NAMALWA (cell line): Measurements from ENCODE around the gene RBMS3.
A peak's percentile ranks its signal among the peaks of the same experiment; 100 is the strongest.
"Not testable (repeated sequence)": the region's sequence is repeated elsewhere in the genome, so short reads cannot be mapped to it uniquely, and the experiment has no call there.

Experiments
- DNase-seq: peaks from one replicate; pipeline ENCODE4 v3.0.0-alpha.2; 2015; ENCODE audit warnings: low spot score

RBMS3 gene

DNA sequence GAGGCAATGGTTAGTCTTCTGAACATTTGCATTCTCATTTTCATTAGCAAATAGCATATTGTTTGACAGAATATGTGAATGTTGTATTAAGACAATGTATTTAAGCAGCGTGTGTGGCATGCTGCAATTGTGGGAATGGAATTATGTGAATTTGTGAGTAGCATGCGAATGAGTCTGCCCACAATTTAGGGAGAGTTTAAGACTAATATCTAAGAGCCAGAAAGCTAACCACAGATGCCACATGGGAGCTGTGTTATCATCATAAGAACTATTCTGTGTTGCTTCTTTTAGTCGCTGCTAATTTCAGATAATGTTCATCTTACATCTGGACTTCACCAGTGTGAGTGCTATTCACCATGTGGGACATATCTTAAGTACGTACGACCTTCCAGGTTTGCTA is 494.5 kb downstream of the RBMS3 start:
- no peak for DNase-seq

DNA sequence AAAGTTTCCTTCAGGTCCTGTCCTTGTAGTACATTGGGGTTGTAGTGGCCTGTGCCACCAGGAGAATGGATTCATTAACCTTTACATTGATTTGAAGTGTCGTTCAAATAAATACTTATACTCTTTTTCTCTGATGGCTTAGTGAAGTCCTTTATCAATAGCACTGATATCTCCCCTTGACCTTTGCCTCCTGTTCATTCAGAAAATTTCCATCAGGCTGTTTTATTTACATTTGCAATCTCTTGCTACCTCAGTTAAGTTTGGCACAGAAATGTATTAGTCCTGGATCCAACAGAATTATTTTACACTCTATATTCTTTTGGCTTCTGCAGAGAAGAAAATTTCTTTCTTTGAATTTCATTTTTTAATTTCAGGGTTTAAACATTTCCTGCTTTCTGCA is 497.0 kb downstream of the RBMS3 start:
- DNase-seq, result no peak

DNA sequence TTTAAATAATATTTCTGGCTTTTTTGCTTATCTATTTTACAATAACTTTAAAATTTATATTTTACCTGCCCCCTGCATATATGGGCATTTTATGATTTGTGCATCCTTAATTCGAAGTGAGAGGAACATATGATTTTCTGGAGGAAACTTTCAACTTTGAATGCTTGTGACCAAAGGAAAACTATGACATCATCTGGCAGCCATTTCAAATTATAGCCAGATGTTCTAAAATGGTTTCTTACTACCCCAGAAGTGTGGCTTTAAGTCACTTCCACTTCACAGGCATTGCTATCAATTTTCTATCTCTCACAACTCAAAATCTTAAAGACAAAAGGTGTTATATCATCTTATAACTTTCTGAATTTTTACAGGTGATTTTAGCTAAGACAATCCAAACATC is 508.8 kb downstream of the RBMS3 start:
- DNase-seq, result no peak

DNA sequence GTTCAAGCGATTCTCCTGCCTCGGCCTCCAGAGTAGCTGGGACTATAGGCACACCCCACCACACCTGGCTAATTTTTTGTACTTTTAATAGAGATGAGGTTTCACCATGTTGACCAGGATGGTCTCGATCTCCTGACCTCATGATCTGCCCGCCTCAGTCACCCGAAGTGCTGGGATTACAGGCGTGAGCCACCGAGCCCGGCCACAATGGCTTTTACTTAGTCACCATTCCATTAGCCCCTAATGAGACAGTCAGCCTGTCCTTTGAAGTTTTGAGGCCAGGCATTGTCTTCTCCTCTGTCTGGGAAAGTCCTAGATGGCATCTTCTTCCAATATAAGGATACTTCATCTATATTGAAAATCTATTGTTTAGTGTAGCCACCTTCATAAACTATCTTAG is 515.9 kb downstream of the RBMS3 start:
- DNase-seq, result no peak

DNA sequence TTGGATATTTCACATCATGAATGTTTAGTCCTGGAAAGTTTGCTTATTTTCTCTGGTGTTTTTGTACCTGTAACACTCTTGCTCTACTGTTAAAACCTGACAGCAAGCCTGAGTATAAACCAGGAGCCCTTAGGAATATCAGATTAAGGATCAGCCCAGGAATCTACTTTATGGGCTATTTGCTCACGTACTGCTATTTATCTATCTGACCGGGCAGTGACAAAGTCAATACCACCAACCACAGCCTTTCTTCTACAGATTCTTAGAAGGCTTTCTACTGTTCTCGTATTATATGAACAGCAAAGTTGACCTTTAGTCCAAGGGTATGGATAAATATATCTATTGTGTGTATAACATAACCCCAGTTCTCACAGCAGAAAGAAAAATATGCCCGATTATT is 521.2 kb downstream of the RBMS3 start:
- no peak for DNase-seq

DNA sequence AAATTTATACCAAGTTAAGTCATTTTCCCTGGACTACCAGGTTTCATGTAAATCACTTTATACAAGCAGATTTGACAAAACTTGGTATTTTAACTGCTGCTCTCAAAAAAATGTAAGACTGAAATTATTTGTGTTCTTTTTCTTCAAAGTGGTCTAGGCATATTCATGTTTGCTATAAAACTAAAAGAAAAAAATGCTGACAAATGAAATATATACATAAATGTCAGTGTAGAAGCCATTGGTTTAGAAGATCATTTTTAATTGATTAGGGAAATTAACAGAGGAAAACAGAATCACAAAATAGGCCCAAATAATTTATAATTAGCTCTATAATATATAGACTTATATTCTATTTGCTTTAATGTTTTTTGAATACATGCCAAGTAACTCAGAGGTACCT is 523.2 kb downstream of the RBMS3 start:
- DNase-seq, result no peak

DNA sequence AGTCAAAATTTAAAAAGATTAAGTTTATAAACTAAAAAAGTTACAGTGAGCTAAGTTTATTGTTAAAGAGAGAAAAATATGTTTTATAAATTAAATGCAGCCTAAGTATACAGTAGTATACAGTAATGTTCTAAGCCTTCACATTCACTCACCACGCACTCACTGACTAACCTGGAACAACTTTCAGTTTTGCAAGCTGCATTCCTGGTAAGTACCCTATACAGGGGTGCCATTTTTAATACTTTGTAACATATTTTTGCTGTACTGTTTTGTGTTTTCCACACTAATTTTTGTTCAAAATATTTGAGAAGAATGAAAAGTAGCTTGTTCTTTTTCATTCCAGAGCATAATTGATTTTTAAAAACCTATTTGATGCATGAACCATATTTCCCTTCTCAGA is 524.9 kb downstream of the RBMS3 start:
- no peak for DNase-seq

DNA sequence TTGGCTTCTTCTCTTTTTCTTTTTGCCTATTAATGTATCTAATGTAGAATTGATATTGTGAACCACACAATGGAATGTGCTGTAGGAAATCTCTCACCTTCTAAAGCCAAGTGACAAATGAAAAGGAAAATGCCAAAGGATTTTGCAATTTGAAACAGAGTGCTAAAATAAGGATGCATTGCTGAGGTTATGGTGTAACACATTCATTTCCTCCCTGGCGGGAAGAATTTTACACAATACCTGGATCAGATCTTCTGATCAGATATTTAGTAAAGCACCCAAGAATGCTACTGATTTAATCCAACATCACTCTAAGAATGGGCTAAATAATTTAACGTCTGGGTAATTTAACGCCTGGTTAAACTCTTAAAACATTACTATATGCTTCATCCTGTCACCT is 527.5 kb downstream of the RBMS3 start:
- not testable (repeated sequence) for DNase-seq

DNA sequence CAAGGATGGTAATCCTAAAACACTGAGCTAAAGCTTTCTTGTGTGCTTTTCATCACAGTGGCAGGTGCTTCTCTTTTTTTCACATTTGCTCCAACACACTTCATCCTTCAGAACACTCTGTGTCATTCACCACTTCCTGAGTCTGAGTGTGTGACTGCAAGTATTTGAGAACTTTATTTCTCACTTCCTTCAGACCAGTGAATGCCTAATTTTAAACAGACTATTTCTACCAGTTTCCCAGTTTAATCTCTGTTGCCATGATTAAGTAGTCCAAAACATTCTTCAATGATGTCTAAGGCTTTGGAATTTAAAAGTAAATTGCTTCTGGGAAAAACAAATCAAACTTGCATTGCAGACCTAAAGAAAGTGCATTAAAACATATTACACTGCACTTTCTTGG is 541.2 kb downstream of the RBMS3 start:
- peak; percentile 10 for DNase-seq

DNA sequence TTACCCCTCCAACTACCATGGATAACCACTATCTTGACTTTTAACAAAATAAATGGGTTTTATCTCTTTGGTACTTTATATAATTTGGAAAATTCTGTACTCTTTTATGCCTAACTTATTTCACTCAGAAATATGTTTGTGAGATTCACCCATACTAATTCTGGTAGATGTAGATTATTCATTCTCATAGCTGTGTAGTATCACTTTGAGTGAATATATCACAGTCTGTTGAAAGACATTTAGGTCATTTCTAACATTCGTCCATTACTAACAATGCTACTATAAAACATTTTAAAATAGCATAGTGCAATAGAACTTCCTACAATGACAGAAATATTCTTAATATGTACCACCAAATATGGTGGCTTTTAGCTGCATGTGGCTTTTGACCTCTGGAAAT is 542.4 kb downstream of the RBMS3 start:
- no peak for DNase-seq

DNA sequence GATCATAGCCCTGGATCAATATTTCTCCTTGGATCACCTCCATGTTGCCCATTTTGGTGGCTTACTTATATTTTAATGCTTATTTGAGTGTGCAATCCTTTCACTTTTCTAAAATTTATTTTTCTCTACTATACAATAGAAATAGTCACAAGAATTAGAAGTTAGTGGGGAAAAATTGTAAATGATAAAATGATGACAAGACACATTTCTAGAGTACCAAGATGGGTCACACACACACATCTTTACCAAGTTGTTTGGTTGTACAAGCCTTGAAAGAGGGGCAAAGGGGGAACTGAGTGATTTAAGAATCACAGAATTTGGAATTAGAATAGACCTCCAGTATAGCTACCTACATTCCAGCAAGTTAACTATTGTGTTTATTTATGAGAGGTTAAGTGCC is 545.8 kb downstream of the RBMS3 start:
- DNase-seq, result no peak

DNA sequence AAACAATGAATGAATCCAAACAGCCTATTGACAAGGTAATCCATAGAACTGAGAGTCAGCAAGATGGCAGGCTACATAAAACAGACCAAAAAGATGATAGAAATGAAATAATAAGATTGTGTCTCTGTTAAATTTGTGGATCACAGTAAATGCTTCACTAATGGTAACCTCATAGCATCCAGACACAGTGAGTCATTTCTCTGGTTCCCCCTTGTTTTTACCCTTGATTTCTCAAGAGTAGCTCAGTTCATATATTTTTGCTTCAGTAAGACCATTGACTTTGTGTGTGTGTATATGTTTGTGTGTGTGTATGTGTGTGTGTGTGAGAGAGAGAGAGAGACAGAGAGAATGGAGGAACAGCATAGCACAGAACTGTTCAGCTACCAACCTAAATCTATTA is 546.9 kb downstream of the RBMS3 start:
- no peak for DNase-seq

DNA sequence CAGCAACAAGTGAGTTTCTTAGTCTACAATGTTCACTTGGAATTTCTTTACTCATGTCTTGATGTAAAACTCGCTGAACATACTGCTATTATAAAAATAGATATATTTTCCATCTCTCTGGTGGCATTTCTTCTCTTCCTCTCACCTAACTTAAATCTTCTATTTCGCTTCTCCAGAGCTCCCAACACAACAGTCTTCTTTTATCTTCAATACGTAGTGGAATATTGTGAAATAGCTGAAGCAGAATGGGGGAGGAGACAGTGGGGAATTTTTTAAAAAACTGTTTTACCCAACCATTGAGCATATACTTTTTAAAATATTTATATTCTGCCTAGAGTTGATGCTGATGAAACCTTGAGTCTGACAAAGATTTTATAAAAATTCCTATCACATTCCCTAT is 548.5 kb downstream of the RBMS3 start:
- DNase-seq, result no peak

DNA sequence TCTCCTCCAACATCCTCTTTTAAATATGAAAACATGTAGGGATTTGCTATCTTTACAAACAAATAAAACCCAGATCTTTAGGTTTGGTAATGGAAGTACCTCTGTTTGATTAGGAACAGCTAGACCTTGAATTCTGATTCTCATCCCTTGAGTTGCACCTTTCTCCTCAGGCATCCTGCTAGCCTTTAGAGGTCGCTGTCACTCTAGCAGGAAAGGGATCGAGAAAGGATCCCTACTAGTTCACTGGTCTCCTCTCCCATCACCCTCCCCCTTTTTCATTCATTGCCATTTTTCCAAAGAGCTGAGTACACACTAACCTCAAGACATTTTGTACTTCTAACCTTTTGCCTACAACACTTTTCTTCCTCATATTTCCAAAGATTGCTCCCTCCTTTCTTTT is 569.8 kb downstream of the RBMS3 start:
- DNase-seq, result no peak

DNA sequence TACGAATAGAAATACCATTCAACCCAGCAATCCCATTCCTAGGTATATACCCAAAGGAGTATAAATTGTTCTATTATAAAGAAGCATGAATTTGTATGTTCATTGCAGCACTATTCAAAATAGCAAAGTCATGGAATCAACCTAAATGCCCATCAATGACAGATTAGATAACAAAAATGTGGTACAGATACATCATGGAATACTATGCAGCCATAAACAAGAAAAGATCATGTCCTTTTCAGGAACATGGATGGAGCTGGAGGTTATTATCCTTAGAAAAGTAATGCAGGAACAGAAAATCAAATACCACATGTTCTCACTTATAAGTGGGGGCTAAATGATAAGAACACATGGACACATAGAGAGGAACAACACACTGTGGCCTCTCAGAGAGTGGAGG is 571.9 kb downstream of the RBMS3 start:
- no peak for DNase-seq

DNA sequence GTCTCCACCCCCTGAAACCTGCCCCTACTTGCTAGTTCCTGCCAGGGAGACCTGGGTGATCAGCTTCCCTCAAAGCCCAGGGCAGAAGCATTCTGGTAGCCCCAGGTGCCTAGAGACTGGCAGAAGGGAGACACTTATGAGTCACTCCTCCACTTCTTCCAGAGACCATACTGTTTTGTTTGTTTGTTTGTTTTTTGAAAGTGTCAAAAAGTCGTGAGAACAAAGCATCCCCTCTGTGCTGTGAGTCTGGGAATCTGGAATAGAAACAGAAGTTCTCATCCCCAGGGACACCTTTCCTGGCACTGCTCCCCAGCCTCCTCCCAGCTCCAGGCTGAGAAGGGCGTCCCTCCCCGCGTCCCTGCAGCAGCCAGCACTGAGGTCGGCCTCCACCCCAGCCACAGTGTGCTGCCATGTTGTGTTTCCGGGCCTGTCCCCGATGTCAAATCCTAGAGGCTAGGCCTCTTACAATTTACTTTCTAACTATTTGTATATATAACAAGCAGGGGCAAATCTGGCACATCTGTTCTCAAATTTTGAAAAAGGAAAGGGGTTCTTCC is 573.0 kb downstream of the RBMS3 start:
- DNase-seq, result no peak

DNA sequence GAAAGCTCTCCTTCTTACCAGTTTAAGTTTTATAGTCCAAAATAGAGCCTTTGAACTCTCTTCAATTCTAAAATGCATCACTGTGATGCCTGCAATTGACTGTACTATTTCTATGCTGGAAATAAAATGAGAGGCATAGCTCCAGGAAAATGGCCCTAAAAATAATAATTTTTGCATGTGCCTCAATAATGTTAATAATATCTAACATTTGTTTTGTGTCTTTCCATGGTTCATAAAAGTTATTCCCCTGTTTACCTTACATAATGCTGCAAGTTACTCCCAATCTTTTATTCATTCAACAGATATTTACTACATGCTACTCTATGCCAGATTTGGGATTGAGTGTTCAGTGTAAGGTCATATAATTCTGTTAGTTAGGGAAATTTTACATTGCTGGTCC is 574.0 kb downstream of the RBMS3 start:
- no peak for DNase-seq

DNA sequence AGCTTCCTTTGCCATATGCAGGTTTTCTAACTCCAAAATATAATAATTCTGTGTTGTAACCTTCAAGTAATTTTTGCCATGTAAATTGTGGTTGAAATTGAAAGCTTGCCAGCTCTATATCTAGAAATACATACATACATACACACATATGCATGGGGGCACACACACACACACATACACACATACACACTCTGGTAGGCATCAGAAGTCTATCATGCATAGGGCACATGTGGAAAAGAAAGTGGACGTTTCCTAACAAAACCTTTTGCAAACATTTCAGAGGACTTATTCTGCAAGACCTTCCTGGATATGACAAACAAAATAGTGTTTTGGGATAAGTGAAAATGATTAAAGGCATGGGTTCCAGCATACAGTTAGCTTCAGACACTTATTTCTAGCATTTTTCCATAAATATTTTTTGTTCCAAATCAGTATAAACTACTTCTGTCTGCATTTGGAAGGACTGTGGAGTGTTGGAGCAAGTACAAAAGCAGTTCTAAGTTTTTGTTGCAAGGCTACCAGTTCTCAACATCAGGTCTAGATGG is 578.9 kb downstream of the RBMS3 start:
- no peak for DNase-seq

DNA sequence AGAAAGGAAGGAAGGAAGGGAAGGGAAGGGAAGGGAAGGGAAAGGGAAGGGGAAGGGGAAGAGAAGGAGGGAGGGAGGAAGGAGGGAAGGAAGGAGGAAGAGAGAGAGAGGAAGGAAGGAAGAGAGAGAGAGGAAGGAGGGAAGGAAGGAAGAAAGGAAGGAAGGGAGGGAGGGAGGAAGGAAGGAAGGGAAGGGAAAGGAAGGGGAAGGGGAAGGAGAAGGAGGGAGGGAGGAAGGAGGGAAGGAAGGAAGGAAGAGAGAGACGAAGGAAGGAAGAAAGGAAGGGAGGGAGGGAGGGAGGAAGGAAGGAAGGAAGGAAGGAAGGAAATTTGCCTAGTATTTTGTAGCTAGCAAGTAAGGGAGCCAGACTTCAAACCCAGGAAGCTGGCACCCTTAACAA is 583.9 kb downstream of the RBMS3 start:
- no peak for DNase-seq

DNA sequence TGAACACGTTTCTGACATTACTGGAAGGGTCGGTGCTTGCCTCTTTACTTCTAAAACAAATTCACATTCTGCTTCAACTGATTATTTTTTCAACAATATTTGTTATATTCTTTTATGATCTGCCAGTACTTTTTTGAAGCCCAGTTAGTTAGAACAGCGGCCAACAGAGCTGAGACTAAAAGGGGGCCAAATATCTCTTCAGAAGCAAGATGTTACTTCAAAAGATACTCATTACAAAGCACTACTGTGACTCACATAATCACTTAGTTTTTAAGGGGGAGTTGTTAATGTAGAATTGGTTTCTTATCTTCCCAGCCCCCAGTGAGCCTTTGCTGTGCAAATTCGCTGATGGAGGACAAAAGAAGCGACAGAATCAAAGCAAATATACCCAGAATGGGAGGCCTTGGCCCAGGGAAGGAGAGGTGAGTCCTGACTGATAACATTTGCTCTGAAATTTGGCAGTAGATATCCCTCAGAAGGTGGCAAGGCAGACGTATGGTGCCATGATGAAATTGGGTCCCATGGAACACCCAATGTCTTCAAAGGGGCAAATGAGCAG is 587.8 kb downstream of the RBMS3 start:
- DNase-seq, result no peak

DNA sequence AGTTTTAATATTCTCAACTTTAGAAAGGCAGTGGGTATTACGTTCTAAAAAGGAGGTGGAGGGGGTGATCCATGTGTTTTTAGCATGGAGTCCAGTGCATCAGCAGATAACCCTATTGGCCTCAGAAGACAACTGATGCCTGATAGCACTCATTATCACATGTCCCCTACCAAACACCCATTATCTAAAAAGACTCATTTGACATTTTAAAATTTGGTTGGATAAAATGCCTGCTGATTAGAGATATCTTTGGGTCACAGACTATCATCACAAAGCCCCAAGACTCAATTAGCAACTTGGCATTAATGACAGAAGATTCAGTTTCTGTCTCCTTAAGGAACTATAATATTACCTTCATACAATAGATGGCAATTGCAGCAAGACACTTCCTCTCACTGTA is 589.3 kb downstream of the RBMS3 start:
- no peak for DNase-seq

DNA sequence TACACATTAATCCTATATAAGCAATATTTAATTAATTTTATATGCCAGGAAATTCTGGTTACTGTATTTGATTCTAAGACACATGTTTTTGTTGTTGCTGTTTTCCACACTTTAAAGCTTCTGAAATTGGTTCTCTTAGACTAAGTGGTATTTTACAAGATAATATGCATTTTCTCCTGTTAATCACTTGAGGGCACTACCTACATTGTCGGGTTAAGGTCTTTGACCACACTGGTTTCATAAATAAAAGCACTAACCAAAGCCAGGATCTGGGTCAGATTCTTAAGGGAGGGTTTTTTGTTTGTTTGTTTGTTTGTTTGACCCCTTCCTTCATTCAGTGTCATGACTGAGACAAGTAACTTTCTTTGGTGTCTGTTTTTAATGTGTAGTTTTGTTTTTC is 590.2 kb downstream of the RBMS3 start:
- peak; percentile 8 for DNase-seq

DNA sequence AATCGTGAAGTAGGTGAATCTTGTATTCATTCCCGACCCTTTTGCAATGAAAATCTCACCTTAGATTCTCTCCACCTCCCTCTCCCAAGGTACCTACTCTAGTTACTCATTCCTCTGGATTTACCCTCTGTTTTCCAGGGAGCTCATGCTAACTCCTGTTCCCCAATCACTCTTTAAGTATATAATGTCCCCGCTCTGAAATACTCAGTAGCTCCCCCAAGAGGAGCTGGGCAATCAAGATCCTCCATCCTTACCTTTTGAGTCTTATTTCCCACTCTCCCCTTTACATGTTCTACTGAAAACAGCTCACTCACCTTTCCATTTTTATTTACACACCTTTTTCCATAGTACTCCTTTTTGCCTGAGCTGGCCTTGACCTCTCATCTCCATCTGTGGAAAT is 599.9 kb downstream of the RBMS3 start:
- DNase-seq, result no peak

DNA sequence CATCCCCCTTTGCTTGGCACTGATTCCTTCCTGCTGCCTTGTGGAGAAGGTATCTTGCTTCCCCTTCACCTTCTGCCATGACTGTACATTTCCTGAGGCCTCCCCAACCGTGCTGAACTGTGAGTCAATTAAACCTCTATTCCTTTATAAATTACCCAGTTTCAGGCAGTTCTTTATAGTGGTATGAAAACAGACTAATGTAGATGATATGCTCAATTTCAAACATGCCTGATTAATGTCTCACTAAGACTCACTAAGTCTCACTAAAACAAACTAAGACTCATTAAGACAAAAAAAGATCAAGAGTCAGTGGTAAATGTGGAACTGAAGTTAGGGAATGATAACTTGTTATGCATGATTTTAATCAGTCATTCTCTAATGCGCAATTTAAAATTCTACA is 606.6 kb downstream of the RBMS3 start:
- no peak for DNase-seq

DNA sequence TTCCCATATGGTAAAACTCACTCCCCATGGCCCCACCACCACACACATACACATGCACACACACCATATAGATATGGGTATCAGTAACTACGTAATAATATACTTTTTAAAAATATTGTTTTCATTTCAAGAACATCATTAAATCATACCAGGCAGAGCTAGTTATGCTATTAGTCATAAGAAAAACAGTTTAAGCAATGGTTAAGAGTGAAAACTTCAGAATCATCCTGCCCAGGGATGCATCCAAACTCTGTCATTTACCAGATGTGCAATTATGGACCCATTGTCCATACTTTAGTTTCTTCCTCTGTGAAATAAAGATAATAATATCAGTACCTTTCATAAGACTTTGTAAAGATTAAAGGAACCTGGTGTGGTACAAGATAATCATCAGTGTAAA is 608.3 kb downstream of the RBMS3 start:
- DNase-seq, result no peak
